ENCODE data around the gene LDB1.

Gene LDB1

DNA sequence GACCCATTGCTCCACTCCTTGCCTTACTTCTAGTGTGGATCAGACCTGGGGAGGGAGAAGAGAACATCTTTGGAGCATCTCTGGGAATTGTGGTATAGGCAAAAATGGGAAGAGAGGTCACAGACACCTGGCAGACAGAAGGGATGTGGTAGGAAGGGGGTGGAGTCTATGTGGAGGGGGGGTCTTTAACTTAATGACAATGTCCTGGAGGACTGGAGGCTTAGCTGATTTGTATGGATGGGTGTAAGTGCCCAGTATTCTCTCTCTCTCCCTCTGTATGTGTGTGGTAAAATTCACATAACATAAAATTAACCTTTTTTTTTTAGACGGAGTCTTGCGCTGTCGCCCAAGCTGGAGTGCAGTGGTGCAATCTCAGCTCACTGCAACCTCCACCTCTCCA is 3.1 kb upstream of the LDB1 start:
- TF ChIP-seq GATA2 (IDR thresholded peaks at IDR 0.05; ENCODE audit: low read depth, low read length) (no peak), GATA3 (IDR thresholded peaks at IDR 0.05; ENCODE audit: low read depth, low read length) (no peak)

DNA sequence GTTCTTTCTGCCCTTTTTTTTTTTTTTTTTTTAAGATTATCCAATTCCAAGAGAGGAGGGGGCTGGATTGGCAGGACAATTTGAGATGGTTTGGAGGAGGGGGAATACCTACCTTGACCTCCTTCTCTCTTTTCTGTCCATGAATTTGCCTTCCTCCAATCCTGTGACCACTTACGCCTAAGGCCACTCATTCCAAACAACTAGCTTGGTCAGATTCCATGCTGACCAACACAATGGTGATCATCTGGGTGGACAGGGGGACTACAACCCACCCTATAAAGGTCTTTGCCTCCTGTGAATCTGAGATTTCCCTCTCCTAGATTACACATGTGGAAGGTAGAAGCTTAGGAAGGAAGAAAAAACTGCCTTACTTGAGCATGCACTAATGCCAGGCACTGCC is 2.3 kb upstream of the LDB1 start:
- TF ChIP-seq GATA2 (IDR thresholded peaks at IDR 0.05; ENCODE audit: low read depth, low read length) (no peak), GATA3 (IDR thresholded peaks at IDR 0.05; ENCODE audit: low read depth, low read length) (no peak)

DNA sequence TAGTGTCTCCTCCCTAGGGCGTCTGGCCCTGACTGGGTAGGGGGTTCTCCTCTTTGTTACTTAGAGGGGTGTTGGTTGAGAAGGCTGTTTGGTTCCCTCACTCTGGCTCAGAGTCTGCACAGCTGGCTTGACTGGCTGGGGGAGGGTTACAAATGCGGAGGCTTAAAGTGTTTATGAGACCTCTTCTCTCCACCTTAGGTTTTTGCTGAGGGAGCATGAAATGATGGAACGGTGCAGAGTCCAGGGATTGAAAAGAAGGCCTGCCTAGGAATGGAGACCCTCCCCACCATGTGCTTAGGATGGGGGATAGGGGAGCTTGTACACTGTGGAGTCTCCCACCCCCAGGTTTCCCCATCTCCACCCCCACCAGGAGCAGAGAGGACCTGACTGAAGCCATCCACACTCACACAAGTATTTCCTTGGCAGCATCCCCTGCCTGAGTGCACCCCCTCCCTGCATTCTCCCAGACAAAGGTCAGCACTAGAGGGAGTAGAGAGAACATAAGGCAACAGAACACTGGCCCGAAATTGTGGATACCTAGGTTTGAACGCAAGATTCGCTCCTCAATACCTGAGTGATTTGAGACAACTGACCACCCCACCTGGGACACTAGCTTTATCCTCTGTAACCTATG is 1.7 kb upstream of the LDB1 start:
- TF ChIP-seq GATA2 (IDR thresholded peaks at IDR 0.05; ENCODE audit: low read depth, low read length): no peak
- TF ChIP-seq GATA3 (IDR thresholded peaks at IDR 0.05; ENCODE audit: low read depth, low read length): no peak

DNA sequence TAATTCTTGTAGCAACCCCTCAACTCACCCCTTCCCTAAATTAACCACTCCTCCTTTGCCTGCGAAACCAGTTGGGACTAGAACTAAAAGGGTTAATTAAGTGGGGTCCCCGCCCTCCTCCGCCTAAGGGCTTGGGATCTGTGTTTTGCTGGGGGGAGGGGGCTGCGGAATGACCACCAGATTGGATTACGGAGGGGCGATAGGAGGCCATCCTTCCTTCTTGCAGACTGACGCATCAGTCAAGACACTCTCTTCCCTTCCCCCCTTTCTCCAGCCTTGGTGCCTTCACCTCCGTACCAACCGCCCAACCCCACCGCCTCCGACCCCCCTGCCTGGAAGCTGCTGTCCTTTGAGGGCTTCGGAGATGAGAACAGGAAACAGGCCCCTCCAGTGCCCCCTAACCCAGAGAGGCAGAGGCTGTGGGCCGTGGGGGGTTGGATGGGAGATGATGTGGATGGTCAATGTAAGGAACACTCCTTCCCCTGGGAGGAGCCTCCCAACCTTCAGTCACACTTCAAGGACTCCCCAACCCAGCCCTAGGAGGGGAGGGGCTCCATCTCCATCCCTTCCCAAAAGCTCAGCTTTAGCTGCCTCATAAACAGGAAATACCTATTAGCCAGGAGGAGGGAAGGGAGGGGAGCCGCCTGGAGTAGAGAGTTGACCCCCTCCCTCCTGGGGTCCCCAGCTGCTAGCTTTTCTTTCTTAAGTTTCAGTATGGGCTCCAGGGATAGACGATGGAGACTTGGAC is 997 bp upstream of the LDB1 start:
- TF ChIP-seq GATA2 (IDR thresholded peaks at IDR 0.05; ENCODE audit: low read depth, low read length) (no peak), GATA3 (IDR thresholded peaks at IDR 0.05; ENCODE audit: low read depth, low read length) (no peak)

DNA sequence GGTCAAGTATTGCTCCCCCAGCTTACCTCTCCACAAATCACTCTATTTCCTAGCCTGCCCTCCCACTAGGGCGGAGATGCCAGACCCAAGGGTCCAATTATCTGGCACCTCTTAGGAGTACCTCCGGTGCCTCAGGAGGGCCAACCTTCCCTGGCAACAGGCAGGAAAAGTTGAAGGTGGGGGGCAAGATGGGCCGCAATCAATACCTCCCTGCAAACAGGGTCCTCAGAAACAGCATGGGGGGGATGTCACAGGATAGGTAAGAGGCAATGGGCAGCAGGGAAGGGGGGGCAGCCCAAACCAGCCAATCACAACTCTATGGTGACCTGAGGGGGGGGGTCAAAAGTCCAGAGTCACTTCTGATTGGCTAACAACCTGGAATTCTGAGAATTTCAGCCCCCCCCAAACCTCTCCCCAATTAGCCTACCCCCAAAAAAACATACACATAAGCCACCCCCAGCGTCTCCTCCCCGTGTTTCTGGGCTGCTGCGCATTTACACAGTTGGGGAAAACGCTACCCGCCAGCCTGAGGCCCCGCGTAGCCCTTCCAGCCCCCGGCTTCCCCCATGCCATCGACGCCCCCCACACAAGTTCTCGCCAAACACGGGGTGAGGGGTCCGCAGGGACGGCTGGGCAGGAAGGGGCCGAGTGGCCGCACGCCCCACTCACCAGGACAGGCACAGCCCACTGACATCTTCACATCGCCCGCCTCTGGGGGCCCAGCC is 589 bp downstream of the LDB1 start:
- TF ChIP-seq GATA2 (IDR thresholded peaks at IDR 0.05; ENCODE audit: low read depth, low read length) (no peak), GATA3 (IDR thresholded peaks at IDR 0.05; ENCODE audit: low read depth, low read length) (no peak)

DNA sequence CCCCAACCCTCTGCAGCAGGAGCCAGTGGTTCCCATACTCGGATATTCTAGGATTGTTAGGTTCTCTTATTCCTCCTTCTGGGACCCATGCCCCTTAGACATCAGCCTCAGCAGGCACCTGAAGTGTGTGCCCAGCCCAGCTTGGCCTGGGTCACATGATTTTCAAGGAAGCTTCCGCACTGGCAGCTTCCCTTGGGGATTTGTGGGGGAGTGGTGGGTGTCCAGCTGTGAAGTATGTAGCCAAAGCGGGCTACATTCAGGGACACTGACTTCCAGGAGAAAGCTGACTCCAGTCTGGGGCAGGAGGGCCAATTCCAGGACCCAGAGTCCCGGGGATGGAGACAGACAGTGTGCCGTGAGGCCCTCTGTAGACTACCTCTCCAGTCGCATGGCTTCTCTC is 1.3 kb downstream of the LDB1 start:
- TF ChIP-seq GATA2 (IDR thresholded peaks at IDR 0.05; ENCODE audit: low read depth, low read length) (no peak), GATA3 (IDR thresholded peaks at IDR 0.05; ENCODE audit: low read depth, low read length) (no peak)

DNA sequence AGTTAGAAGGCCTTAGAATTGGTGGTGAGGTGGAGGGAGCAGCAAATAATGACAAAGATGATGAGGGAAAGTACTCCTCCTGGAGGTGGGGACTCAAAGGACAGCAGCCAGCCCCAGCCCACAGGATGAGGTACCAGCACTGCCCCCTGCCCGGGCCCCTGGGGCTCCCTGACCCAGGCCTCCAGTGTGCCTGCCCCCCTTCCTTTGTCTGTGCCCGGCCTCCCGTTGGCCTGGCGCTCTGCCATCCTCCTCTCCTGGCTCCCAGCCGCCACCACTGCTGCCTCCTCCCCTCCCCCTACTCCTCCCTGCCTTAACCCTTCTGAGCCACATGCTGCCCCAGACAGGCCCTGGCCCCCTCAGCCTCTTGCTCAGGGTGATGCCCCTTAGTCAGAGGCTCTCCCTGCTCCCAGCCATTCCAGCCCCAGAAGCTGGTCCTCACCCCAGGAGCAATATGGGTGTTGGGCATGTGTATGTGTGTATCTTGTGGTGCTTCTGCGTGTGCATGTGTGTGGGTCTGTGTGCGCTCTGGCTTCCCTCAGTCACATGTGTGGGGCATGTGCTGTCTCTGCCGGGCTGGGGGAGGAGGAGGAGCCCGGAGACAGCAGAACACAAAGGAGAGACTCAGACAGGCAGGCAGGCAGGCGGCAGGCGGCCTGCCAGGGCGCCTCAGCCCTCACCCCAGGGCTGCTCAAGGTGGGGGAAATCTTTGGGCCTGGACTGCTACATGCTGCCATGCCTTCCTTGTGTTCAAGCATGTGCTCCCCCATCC is 2.6 kb downstream of the LDB1 start:
- TF ChIP-seq GATA2 (IDR thresholded peaks at IDR 0.05; ENCODE audit: low read depth, low read length) (no peak), GATA3 (IDR thresholded peaks at IDR 0.05; ENCODE audit: low read depth, low read length) (no peak)

DNA sequence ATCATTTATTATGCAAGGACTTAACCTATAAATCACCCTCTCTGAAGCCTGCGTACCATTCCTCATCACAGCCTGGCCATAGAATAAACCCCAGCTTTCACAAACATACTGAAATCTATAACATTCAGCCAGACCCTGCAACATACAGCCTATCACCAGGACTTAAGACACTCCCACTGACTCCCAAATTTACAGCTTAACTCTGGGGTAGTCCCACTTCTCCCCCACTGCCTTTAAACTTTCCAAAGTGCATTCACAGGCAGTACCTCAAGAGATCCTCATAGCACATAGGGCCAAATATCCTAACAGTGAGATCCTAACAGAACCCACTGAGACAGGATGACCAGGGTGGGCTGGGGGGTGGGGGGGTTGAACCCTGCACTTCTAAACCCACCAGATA is 3.5 kb downstream of the LDB1 start:
- TF ChIP-seq GATA2 (IDR thresholded peaks at IDR 0.05; ENCODE audit: low read depth, low read length): no peak
- no peak for TF ChIP-seq GATA3 (IDR thresholded peaks at IDR 0.05; ENCODE audit: low read depth, low read length)

DNA sequence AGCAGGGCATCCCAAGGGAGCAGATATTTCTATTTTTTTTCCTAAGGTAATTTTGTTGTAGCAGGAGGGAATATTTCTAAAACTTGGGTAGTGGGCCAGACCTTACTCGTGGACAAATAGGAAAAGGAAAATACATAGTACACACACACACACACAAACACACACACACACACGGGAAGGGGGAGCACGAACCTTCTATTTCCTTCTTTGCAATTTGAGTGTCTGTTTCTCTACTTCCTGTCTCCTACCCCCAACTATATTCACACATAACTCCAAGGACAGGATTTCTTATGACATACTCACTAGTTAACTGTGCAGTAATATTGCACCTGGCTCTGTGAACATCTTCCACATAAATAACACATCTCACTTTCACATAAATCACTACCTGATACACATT is 4.4 kb downstream of the LDB1 start:
- no peak for TF ChIP-seq GATA3 (IDR thresholded peaks at IDR 0.05; ENCODE audit: low read depth, low read length)
- no peak for TF ChIP-seq GATA2 (IDR thresholded peaks at IDR 0.05; ENCODE audit: low read depth, low read length)

DNA sequence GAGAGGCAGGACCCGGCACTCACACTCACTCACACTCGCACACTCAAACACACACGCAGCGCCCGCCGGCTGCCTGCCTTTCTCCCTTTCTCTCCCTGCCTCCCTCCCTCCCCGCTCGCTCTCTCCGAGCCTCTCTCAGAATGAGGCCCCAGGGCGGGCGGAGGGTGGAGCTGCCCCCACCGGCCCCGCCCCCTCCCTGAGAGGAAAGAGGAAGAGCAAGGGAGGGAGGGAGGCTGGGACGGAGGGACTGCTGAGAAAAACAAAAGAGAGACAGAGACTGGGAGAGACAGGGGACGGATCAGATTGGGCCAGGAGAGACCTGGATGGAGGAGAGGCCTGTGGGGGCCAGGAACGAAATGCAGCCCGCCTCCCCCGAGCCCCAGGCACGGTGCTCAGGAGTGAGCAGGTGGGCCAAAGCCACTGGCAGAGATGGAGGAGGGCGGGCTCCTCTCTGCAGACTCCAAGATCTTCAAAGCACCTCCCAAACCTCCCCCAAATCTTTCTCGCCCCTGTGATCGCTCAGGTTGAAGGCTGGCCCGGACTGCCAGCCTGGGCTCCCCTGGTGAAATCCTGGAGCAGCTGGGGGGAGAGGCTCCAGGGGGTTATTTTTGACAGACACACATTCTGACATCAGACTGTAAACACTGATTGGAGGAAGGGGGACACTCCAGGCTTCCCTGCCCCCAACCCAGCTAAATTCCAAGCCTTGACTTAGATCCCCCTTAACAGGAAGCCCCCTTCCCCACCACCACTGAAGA is 5.1 kb downstream of the LDB1 start:
- no peak for TF ChIP-seq GATA2 (IDR thresholded peaks at IDR 0.05; ENCODE audit: low read depth, low read length)
- no peak for TF ChIP-seq GATA3 (IDR thresholded peaks at IDR 0.05; ENCODE audit: low read depth, low read length)

DNA sequence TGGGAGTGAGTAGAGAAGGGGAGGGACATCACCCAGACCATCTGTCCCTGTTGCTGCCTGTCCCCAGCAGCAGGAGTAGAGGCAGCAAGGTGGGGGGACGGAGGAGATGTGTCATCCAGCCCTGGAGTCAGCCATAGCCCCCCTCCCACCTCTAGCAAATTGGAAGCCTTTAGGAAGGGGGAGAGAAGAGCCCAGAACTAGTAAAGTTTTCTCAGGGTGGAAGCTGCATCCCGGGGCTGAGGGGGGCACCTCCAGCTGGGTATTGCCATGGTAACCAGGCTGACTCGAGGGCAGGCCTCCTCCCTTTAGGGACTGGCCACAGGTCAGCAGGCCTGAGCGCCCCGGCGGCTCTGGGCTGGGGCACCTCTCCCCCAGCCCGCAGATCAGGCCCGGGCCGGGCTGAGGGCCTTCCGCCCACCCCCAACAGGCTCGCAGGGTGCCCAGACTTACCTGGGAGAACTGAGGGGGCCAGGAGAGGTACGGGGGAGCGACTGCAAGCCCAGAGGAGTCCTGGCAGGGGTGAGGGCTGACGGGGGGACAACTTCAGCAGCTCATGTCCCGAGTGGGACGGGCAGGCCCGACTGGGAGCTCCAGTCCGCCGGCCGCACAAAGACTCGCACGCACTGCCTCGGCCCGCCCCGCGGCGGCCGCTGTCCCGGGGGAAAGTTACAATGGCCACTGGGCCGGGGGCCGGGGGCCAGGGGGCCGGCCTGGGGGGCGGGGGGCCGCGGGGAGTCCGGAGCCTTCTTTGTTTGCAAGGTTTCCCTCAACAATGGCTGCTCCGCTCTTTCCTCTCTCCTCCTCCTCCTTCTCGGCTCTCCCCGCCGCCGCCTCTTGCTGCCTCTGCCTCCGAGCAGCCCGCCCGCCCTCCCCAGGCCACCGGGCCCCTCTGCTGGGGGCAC is 6.0 kb downstream of the LDB1 start:
- TF ChIP-seq GATA2 (IDR thresholded peaks at IDR 0.05; ENCODE audit: low read depth, low read length): no peak
- no peak for TF ChIP-seq GATA3 (IDR thresholded peaks at IDR 0.05; ENCODE audit: low read depth, low read length)

DNA sequence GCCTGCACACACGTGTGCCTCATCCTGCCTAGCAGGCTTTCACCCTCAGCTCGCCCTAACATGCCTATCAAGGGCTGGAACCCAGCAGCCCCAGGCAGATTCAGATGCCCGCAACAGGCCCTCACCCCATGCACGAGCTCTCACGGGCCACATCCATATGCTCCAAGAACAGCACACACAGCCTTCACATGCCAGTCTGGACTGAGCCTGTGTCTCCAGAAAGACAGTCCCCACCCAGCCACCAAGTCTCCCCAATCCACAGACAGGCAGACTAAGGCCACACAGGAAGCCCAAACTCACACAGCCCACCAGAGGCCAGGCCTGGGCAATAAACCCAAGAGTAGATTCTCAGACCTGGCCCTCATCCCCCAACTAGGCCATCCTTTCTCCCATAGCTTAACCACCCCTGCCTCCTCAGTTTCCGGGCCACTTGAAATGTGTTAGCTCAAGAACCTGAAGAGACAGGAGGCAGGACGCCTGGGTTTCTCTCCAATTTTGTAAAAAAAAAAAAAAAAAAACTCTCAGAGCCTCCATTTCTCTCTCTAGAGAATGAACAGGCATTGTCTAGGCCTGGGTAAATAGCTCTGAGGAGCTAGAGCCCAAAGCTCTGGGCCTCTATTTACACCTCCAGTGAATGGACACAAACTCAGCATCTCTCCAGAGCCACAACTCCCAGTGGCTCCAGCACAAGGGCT is 6.8 kb downstream of the LDB1 start:
- no peak for TF ChIP-seq GATA3 (IDR thresholded peaks at IDR 0.05; ENCODE audit: low read depth, low read length)
- TF ChIP-seq GATA2 (IDR thresholded peaks at IDR 0.05; ENCODE audit: low read depth, low read length): no peak
